IMR-90 (cell line): ENCODE measurements around the gene PPP6R3. TPM values are rescaled to one million over a fixed set of nuclear protein-coding genes. Genes with fewer than 3 reads are reported as not detected.

Experiments used
- ATAC-seq: fragments of 200-7000 bp; cut with Tn5 transposase; 2 replicates; pipeline ENCODE4 v1.9.1; 2020; ENCODE audit warnings: low read depth, mild to moderate bottlenecking, moderate library complexity
- BruUV-seq: library from RNA; stranded (reverse); fragments of 400-500 nt; replicated peaks from 2 replicates; lab custom pipeline; 2021; lab: Mats Ljungman, UMichigan
- CTCF ChIA-PET: fragments of 300-600 bp; formaldehyde crosslinking; extraction: SDS; loops from one replicate; lab custom pipeline; 2021; ENCODE audit warnings: antibody characterized with exemption; lab: Yijun Ruan, JAX
- POLR2A ChIA-PET: fragments of 300-600 bp; sonication (Branson Sonifier 250); formaldehyde crosslinking; loops from one replicate; lab custom pipeline; 2022; ENCODE audit warnings: antibody characterized with exemption; ENCODE audit not compliant: unreplicated experiment; lab: Charles Lee
- DNase-seq: peaks from one replicate; pipeline ENCODE4 v3.0.0; 2013
- H2AFZ ChIP-seq: replicated peaks from 2 replicates; pipeline ENCODE3; 2013; ENCODE audit warnings: low read length, mild to moderate bottlenecking; ENCODE audit not compliant: poor library complexity
- H2AK5ac ChIP-seq: 2 replicates; pipeline ENCODE4 v1.6.1; 2013; ENCODE audit warnings: low read depth, low read length, inconsistent platforms
- H2AK9ac ChIP-seq: replicated peaks from 2 replicates; pipeline ENCODE3; 2013; ENCODE audit warnings: mild to moderate bottlenecking, low read depth, low read length, moderate library complexity; ENCODE audit not compliant: poor library complexity
- H2BK120ac ChIP-seq: 2 replicates; pipeline ENCODE4 v1.6.1; 2013; ENCODE audit warnings: low read depth, low read length, inconsistent platforms
- H2BK15ac ChIP-seq: 3 replicates; pipeline ENCODE4 v1.6.1; 2013; ENCODE audit warnings: low read depth, low read length, inconsistent platforms
- H2BK20ac ChIP-seq: 2 replicates; pipeline ENCODE4 v1.6.1; 2013; ENCODE audit warnings: low read depth, mild to moderate bottlenecking, inconsistent platforms, low read length, moderate library complexity
- H2BK5ac ChIP-seq: 2 replicates; pipeline ENCODE4 v1.6.1; 2013; ENCODE audit warnings: mild to moderate bottlenecking, low read depth, low read length, inconsistent platforms; ENCODE audit not compliant: poor library complexity, severe bottlenecking
- H3K14ac ChIP-seq: replicated peaks from 2 replicates; pipeline ENCODE4 v1.6.1; 2013; ENCODE audit warnings: low read depth, low read length, inconsistent platforms
- H3K18ac ChIP-seq: 2 replicates; pipeline ENCODE4 v1.6.1; 2013; ENCODE audit warnings: low read depth, low read length, control low read depth
- H3K23ac ChIP-seq: 2 replicates; pipeline ENCODE4 v1.6.1; 2013; ENCODE audit warnings: low read depth, low read length, inconsistent platforms
- H3K27ac ChIP-seq: 2 replicates; pipeline ENCODE4 v1.5.1; 2013; ENCODE audit warnings: mild to moderate bottlenecking, control low read depth, low read length; ENCODE audit not compliant: insufficient read depth
- H3K27me3 ChIP-seq: 2 replicates; pipeline ENCODE4 v1.6.1; 2013; ENCODE audit warnings: low read length; ENCODE audit not compliant: control insufficient read depth, insufficient read depth
- H3K36me3 ChIP-seq: 2 replicates; pipeline ENCODE4 v1.6.1; 2013; ENCODE audit warnings: low read length, mixed read lengths; ENCODE audit not compliant: control insufficient read depth, insufficient read depth
- H3K4ac ChIP-seq: 2 replicates; pipeline ENCODE4 v1.6.1; 2013; ENCODE audit warnings: low read depth, low read length, inconsistent platforms
- H3K4me1 ChIP-seq: 2 replicates; pipeline ENCODE4 v1.6.1; 2013; ENCODE audit warnings: low read length, mixed read lengths; ENCODE audit not compliant: control insufficient read depth, insufficient read depth
- H3K4me2 ChIP-seq: 2 replicates; pipeline ENCODE4 v1.6.1; 2013; ENCODE audit warnings: low read depth, mild to moderate bottlenecking, control low read depth, low read length, moderate library complexity
- H3K4me3 ChIP-seq: 2 replicates; pipeline ENCODE4 v1.5.1; 2013; ENCODE audit warnings: low read depth, mild to moderate bottlenecking, control low read depth, low read length, moderate library complexity; ENCODE audit not compliant: insufficient read depth
- H3K56ac ChIP-seq: 2 replicates; pipeline ENCODE4 v1.6.1; 2013; ENCODE audit warnings: low read length, inconsistent platforms; ENCODE audit not compliant: insufficient read depth; ENCODE audit errors: extremely low read depth
- H3K79me1 ChIP-seq, 2 experiments: 2 replicates each; pipeline ENCODE4 v1.6.1; 2013; ENCODE audit warnings: low read length in 2 of 2, inconsistent platforms in 1 of 2, low read depth in 1 of 2
- H3K9ac ChIP-seq: 2 replicates; pipeline ENCODE4 v1.6.1; 2013; ENCODE audit warnings: low read depth, low read length, control low read depth
- H3K9me1 ChIP-seq: 2 replicates; pipeline ENCODE4 v1.6.1; 2013; ENCODE audit warnings: low read length, inconsistent platforms; ENCODE audit not compliant: insufficient read depth
- H3K9me3 ChIP-seq: 2 replicates; pipeline ENCODE4 v1.6.1; 2013; ENCODE audit warnings: low read length; ENCODE audit not compliant: control insufficient read depth, insufficient read depth
- H4K20me1 ChIP-seq: 2 replicates; pipeline ENCODE4 v1.6.1; 2013; ENCODE audit warnings: low read length, inconsistent platforms; ENCODE audit not compliant: insufficient read depth
- H4K5ac ChIP-seq: 2 replicates; pipeline ENCODE4 v1.6.1; 2013; ENCODE audit warnings: mild to moderate bottlenecking, low read depth, low read length, control low read depth
- H4K8ac ChIP-seq, 2 experiments: 2 replicates each; pipeline ENCODE4 v1.6.1; 2013; ENCODE audit warnings: low read depth in 2 of 2, low read length in 2 of 2, control low read depth in 1 of 2, inconsistent platforms in 1 of 2
- H4K91ac ChIP-seq: 2 replicates; pipeline ENCODE4 v1.6.1; 2013; ENCODE audit warnings: low read depth, low read length, inconsistent platforms; ENCODE audit not compliant: insufficient read depth
- BHLHE40 ChIP-seq: fragments of 150-350 bp; IDR thresholded peaks from 2 replicates; pipeline ENCODE4 v1.6.1; 2016; ENCODE audit warnings: mild to moderate bottlenecking, low read depth, low read length
- FOS ChIP-seq: fragments of 150-350 bp; IDR thresholded peaks from 2 replicates; pipeline ENCODE4 v1.6.1; 2016; ENCODE audit warnings: low read depth, low read length
- MAFK ChIP-seq: IDR thresholded peaks from 2 replicates; pipeline ENCODE4 v1.6.1; 2012; ENCODE audit warnings: low read depth, low read length, improper control_type of control experiment
- POLR2A ChIP-seq: IDR thresholded peaks from 2 replicates; pipeline ENCODE4 v1.6.1; 2012; ENCODE audit warnings: mild to moderate bottlenecking, low read depth, low read length
- WGBS, 2 experiments: methylation state at CpG; one replicate each; pipeline versions ENCODE4 v1.1.5 to v1.1.7; 2013; ENCODE audit warnings: missing lambda C conversion rate in 2 of 2; ENCODE audit not compliant: insufficient read length in 1 of 2; ENCODE audit errors: extremely low coverage in 2 of 2; 5-methylcytosine and 5-hydroxymethylcytosine counted together
- dilution Hi-C: fragments of 300-500 bp; cut with HindIII; formaldehyde crosslinking; loops from one replicate; pipeline ENCODE4 v1.14.3; 2018; ENCODE audit warnings: low sequenced_read_pairs; ENCODE audit not compliant: unreplicated experiment
- in situ Hi-C: fragments of 300-500 bp; cut with MboI; formaldehyde crosslinking; loops from 3 replicates; pipeline ENCODE4 v1.14.3; 2019; ENCODE audit warnings: low sequenced_read_pairs, inconsistent platforms, mixed read lengths
- intact Hi-C: fragments of 100-400 bp; cut with micrococcal nuclease; formaldehyde crosslinking; loops from 2 replicates; pipeline ENCODE4 v1.10.0; 2022
- polyA plus RNA-seq, 3 experiments: library from polyadenylated mRNA; depleted of rRNA; stranded (reverse); fragments of >200 nt; gene quantifications; 2 replicates each; pipeline ENCODE4 v1.2.3, GENCODE V29; 2012; ENCODE audit warnings: low replicate concordance in 1 of 3
- total RNA-seq: library from RNA; depleted of rRNA; stranded (reverse); fragments of >200 nt; gene quantifications from 2 replicates; pipeline ENCODE4 v1.2.3, GENCODE V29; 2012
- TF ChIP-seq, protein P1 (sequence below): fragments of 150-350 bp; IDR thresholded peaks from 2 replicates; pipeline ENCODE4 v1.6.1; 2017; ENCODE audit warnings: mild to moderate bottlenecking, antibody characterized with exemption, low read length, low read depth

The PPP6R3 gene
- total and polyA plus RNA-seq, 2 of the 4 experiments (the other 2 are of a cell fraction), result 29.0 to 123 TPM

DNA sequence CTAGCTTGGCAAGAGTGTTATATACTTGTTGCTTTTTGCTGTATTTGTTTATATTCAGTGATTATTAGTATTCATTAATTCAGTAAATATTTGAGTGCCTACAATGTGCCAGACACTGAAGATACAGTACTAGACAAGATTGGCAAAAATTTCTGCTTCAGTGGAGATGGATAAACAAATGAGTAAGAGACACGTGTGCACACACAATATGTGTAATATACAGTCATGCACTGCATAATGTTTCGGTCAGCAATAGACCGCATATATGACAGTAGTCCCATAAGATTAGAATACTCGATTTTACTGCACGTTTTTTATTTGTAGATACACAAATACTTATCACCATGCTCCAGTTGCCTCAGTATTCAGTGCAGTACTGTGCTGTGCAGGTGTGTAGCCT, 118.9 kb downstream of the PPP6R3 start:
- POLR2A ChIA-PET, result no interaction called here
- Histone ChIP-seq H3K36me3 (peaks cover 30% of the 10 kb centered on the region), H2AFZ (no peak overlapping the region), H3K4me3 (no peak overlapping the region), H4K20me1 (peaks cover 38% of the 10 kb centered on the region), H2BK5ac (no peak overlapping the region), H3K9me3 (no peaks in the 10 kb centered on the region), H2AK5ac (no peak overlapping the region), H2AK9ac (no peak overlapping the region), H3K18ac (no peak overlapping the region), H3K23ac (no peak overlapping the region), H3K4me1 (peaks cover 9% of the 10 kb centered on the region), H3K14ac (no peak overlapping the region), H2BK20ac (no peak overlapping the region), H2BK15ac (no peak overlapping the region), H4K5ac (no peak overlapping the region), H3K27ac (no peak overlapping the region), H3K56ac (no peak overlapping the region), H3K9ac (no peak overlapping the region), H3K27me3 (no peaks in the 10 kb centered on the region), H3K4ac (no peak overlapping the region), H3K9me1 (peaks cover 21% of the 10 kb centered on the region), H4K91ac (no peak overlapping the region), H3K79me1 (peaks cover 43 to 74% of the 10 kb centered on the region in 2 experiments), H4K8ac (no peak overlapping the region), H3K4me2 (no peak overlapping the region), H2BK120ac (no peak overlapping the region)
- peak; percentile 67 for DNase-seq
- intact Hi-C loops (loop anchor here (10.0 kb wide), 1 partner anchor 115 kb away; the partner anchor contains the start of gene PPP6R3), dilution Hi-C loops (no loop called here), in situ Hi-C loops (no loop called here)
- CTCF ChIA-PET, result no interaction called here
- BruUV-seq, result no TSS peak
- TF ChIP-seq POLR2A (no peak), MAFK (0 out of 2 replicates have a peak, but pooled peaks have one; percentile 4), FOS (peak; percentile 14; the same call in 1 of the 2 replicates), BHLHE40 (peak; percentile 72; the same call in 1 of the 2 replicates)
- TF ChIP-seq, protein P1, sequence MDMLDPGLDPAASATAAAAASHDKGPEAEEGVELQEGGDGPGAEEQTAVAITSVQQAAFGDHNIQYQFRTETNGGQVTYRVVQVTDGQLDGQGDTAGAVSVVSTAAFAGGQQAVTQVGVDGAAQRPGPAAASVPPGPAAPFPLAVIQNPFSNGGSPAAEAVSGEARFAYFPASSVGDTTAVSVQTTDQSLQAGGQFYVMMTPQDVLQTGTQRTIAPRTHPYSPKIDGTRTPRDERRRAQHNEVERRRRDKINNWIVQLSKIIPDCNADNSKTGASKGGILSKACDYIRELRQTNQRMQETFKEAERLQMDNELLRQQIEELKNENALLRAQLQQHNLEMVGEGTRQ, result peak; percentile 78
- WGBS, 2 experiments, result no CpG with 5 or more reads among the region's 5 CpGs
- peak; percentile 35 for ATAC-seq
